NK-92 (cell line): ENCODE data around the gene PSD4.

Source experiments
- DNase-seq: peaks from one replicate; lab custom pipeline; 2025; ENCODE audit not compliant: unreplicated experiment; lab: John Stamatoyannopoulos, UW

PSD4 gene

GRCh38 chr2:113258471-113259147 lies 84.8 kb downstream of the PSD4 start:
- no peak for DNase-seq
